ENCODE data around the gene KLRC1.
"Not testable (repeated sequence)": the region's sequence is repeated elsewhere in the genome, so short reads cannot be mapped to it uniquely, and the experiment has no call there.

The KLRC1 gene

GRCh38 chr12:10448236-10448635, 4.9 kb downstream of the KLRC1 start:
- no peak overlapping the region for H3K4me3 ChIP-seq (ENCODE audit: low read length)
- no peaks in the 10 kb centered on the region for H3K4me1 ChIP-seq (ENCODE audit: control insufficient read depth, insufficient read depth, low read length)
- no peak overlapping the region for H3K9ac ChIP-seq (ENCODE audit: low read length)
- H3K27ac ChIP-seq (ENCODE audit: low read depth, low read length): no peak overlapping the region
- H3K36me3 ChIP-seq (ENCODE audit: control insufficient read depth, insufficient read depth, low read length): no peaks in the 10 kb centered on the region
- no peaks in the 10 kb centered on the region for H3K27me3 ChIP-seq (ENCODE audit: control insufficient read depth, insufficient read depth, low read length)

GRCh38 chr12:10446052-10446451, 7.1 kb downstream of the KLRC1 start:
- not testable (repeated sequence) for H3K36me3 ChIP-seq (ENCODE audit: control insufficient read depth, insufficient read depth, low read length); H3K9ac ChIP-seq (ENCODE audit: low read length); H3K27ac ChIP-seq (ENCODE audit: low read depth, low read length); H3K4me1 ChIP-seq (ENCODE audit: control insufficient read depth, insufficient read depth, low read length); H3K27me3 ChIP-seq (ENCODE audit: control insufficient read depth, insufficient read depth, low read length); H3K4me3 ChIP-seq (ENCODE audit: low read length)

- H3K9ac ChIP-seq (ENCODE audit: low read length); H3K4me1 ChIP-seq (ENCODE audit: control insufficient read depth, insufficient read depth, low read length); H3K27me3 ChIP-seq (ENCODE audit: control insufficient read depth, insufficient read depth, low read length); H3K27ac ChIP-seq (ENCODE audit: low read depth, low read length); H3K36me3 ChIP-seq (ENCODE audit: control insufficient read depth, insufficient read depth, low read length); H3K4me3 ChIP-seq (ENCODE audit: low read length): not testable (repeated sequence)
Measured at GRCh38 chr12:10441144-10441543, 12.0 kb downstream of the KLRC1 start.

GRCh38 chr12:10439608-10440274, 13.4 kb downstream of the KLRC1 start:
- not testable (repeated sequence) for H3K9ac ChIP-seq (ENCODE audit: low read length); H3K27me3 ChIP-seq (ENCODE audit: control insufficient read depth, insufficient read depth, low read length); H3K4me3 ChIP-seq (ENCODE audit: low read length); H3K27ac ChIP-seq (ENCODE audit: low read depth, low read length); H3K36me3 ChIP-seq (ENCODE audit: control insufficient read depth, insufficient read depth, low read length); H3K4me1 ChIP-seq (ENCODE audit: control insufficient read depth, insufficient read depth, low read length)

- H3K36me3 ChIP-seq (ENCODE audit: control insufficient read depth, insufficient read depth, low read length); H3K27ac ChIP-seq (ENCODE audit: low read depth, low read length); H3K9ac ChIP-seq (ENCODE audit: low read length); H3K27me3 ChIP-seq (ENCODE audit: control insufficient read depth, insufficient read depth, low read length); H3K4me3 ChIP-seq (ENCODE audit: low read length); H3K4me1 ChIP-seq (ENCODE audit: control insufficient read depth, insufficient read depth, low read length): not testable (repeated sequence)
Measured at GRCh38 chr12:10437601-10438000, 15.6 kb downstream of the KLRC1 start.

GRCh38 chr12:10435816-10436215, 17.4 kb downstream of the KLRC1 start, which contains the start of gene KLRC2:
Gene KLRC2, minus strand, starts transcription at chr12:10436010. Its CDS starts 24 bp downstream, at chr12:10435986.
- not testable (repeated sequence) for H3K27ac ChIP-seq (ENCODE audit: low read depth, low read length); H3K4me3 ChIP-seq (ENCODE audit: low read length); H3K9ac ChIP-seq (ENCODE audit: low read length); H3K36me3 ChIP-seq (ENCODE audit: control insufficient read depth, insufficient read depth, low read length); H3K27me3 ChIP-seq (ENCODE audit: control insufficient read depth, insufficient read depth, low read length); H3K4me1 ChIP-seq (ENCODE audit: control insufficient read depth, insufficient read depth, low read length)

GRCh38 chr12:10430623-10431022, 22.6 kb downstream of the KLRC1 start:
- not testable (repeated sequence) for H3K9ac ChIP-seq (ENCODE audit: low read length); H3K36me3 ChIP-seq (ENCODE audit: control insufficient read depth, insufficient read depth, low read length); H3K27ac ChIP-seq (ENCODE audit: low read depth, low read length); H3K4me1 ChIP-seq (ENCODE audit: control insufficient read depth, insufficient read depth, low read length); H3K4me3 ChIP-seq (ENCODE audit: low read length); H3K27me3 ChIP-seq (ENCODE audit: control insufficient read depth, insufficient read depth, low read length)

GRCh38 chr12:10425938-10426337, 27.2 kb downstream of the KLRC1 start:
- not testable (repeated sequence) for H3K9ac ChIP-seq (ENCODE audit: low read length); H3K4me3 ChIP-seq (ENCODE audit: low read length); H3K36me3 ChIP-seq (ENCODE audit: control insufficient read depth, insufficient read depth, low read length); H3K4me1 ChIP-seq (ENCODE audit: control insufficient read depth, insufficient read depth, low read length); H3K27me3 ChIP-seq (ENCODE audit: control insufficient read depth, insufficient read depth, low read length); H3K27ac ChIP-seq (ENCODE audit: low read depth, low read length)

- not testable (repeated sequence) for H3K4me3 ChIP-seq (ENCODE audit: low read length); H3K36me3 ChIP-seq (ENCODE audit: control insufficient read depth, insufficient read depth, low read length); H3K27ac ChIP-seq (ENCODE audit: low read depth, low read length); H3K9ac ChIP-seq (ENCODE audit: low read length); H3K4me1 ChIP-seq (ENCODE audit: control insufficient read depth, insufficient read depth, low read length); H3K27me3 ChIP-seq (ENCODE audit: control insufficient read depth, insufficient read depth, low read length)
Measured at GRCh38 chr12:10424260-10424899, 28.8 kb downstream of the KLRC1 start.

GRCh38 chr12:10422159-10422558, 31.0 kb downstream of the KLRC1 start:
- H3K36me3 ChIP-seq (ENCODE audit: control insufficient read depth, insufficient read depth, low read length); H3K27me3 ChIP-seq (ENCODE audit: control insufficient read depth, insufficient read depth, low read length); H3K27ac ChIP-seq (ENCODE audit: low read depth, low read length); H3K4me3 ChIP-seq (ENCODE audit: low read length); H3K9ac ChIP-seq (ENCODE audit: low read length); H3K4me1 ChIP-seq (ENCODE audit: control insufficient read depth, insufficient read depth, low read length): not testable (repeated sequence)

- H3K9ac ChIP-seq (ENCODE audit: low read length): not testable (repeated sequence)
Measured at GRCh38 chr12:10420334-10420733, 32.8 kb downstream of the KLRC1 start, which contains the start of gene KLRC3. Gene KLRC3, minus strand, starts transcription at chr12:10420595. Its CDS starts 45 bp downstream, at chr12:10420550.

GRCh38 chr12:10409392-10409791, 43.8 kb downstream of the KLRC1 start, which contains the start of gene KLRC4:
Gene KLRC4, minus strand, starts transcription at chr12:10409757. Its CDS starts 182 bp downstream, at chr12:10409575.
- H3K36me3 ChIP-seq (ENCODE audit: control insufficient read depth, insufficient read depth, low read length): no peaks in the 10 kb centered on the region
- H3K4me3 ChIP-seq (ENCODE audit: low read length): no peak within 1 kb of the TSS
- no peaks in the 10 kb centered on the region for H3K27me3 ChIP-seq (ENCODE audit: control insufficient read depth, insufficient read depth, low read length)
- H3K27ac ChIP-seq (ENCODE audit: low read depth, low read length): no peak within 1 kb of the TSS
- H3K9ac ChIP-seq (ENCODE audit: low read length): no peak within 1 kb of the TSS
- H3K4me1 ChIP-seq (ENCODE audit: control insufficient read depth, insufficient read depth, low read length): no peaks in the 10 kb centered on the region

More at GRCh38 chr12:10420334-10420733, 32.8 kb downstream of the KLRC1 start, which contains the start of gene KLRC3:
- H3K27ac ChIP-seq (ENCODE audit: low read depth, low read length); H3K4me3 ChIP-seq (ENCODE audit: low read length); H3K36me3 ChIP-seq (ENCODE audit: control insufficient read depth, insufficient read depth, low read length); H3K27me3 ChIP-seq (ENCODE audit: control insufficient read depth, insufficient read depth, low read length); H3K4me1 ChIP-seq (ENCODE audit: control insufficient read depth, insufficient read depth, low read length): not testable (repeated sequence)

GRCh38 chr12:10408842-10409241, 44.3 kb downstream of the KLRC1 start:
- H3K27me3 ChIP-seq (ENCODE audit: control insufficient read depth, insufficient read depth, low read length): no peaks in the 10 kb centered on the region
- H3K27ac ChIP-seq (ENCODE audit: low read depth, low read length): no peak overlapping the region
- H3K36me3 ChIP-seq (ENCODE audit: control insufficient read depth, insufficient read depth, low read length): no peaks in the 10 kb centered on the region
- H3K4me1 ChIP-seq (ENCODE audit: control insufficient read depth, insufficient read depth, low read length): no peaks in the 10 kb centered on the region
- H3K4me3 ChIP-seq (ENCODE audit: low read length): no peak overlapping the region
- no peak overlapping the region for H3K9ac ChIP-seq (ENCODE audit: low read length)

All from rectal smooth muscle tissue (tissue), 1 donor.